KOPT-K1 (cell line): ENCODE results near the gene MED27.
"Not testable (repeated sequence)": the region's sequence is repeated elsewhere in the genome, so short reads cannot be mapped to it uniquely, and the experiment has no call there.

ENCODE experiments used
- H3K27ac ChIP-seq: fragments of 200-600 bp; sonication (generic); 2 replicates; pipeline ENCODE4 v1.5.1; 2016; ENCODE audit warnings: antibody characterized with exemption, mild to moderate bottlenecking, low read depth, low read length; ENCODE audit not compliant: poor library complexity, severe bottlenecking
- H3K36me3 ChIP-seq: fragments of 200-600 bp; sonication (generic); 2 replicates; pipeline ENCODE4 v1.5.1; 2017; ENCODE audit warnings: antibody characterized with exemption, mild to moderate bottlenecking, low read length, moderate library complexity; ENCODE audit not compliant: insufficient read depth
- H3K9me3 ChIP-seq: fragments of 200-600 bp; sonication (generic); 2 replicates; pipeline ENCODE4 v1.5.1; 2017; ENCODE audit warnings: antibody characterized with exemption, low read length, mild to moderate bottlenecking; ENCODE audit not compliant: insufficient read depth, poor library complexity, severe bottlenecking

Gene MED27

GRCh38 chr9:131937451-131937850 is 142.2 kb downstream of the MED27 start:
- Histone ChIP-seq H3K9me3 (no peaks in the 10 kb centered on the region), H3K27ac (no peak overlapping the region), H3K36me3 (no peaks in the 10 kb centered on the region; the same call in 1 of the 2 replicates)

DNA sequence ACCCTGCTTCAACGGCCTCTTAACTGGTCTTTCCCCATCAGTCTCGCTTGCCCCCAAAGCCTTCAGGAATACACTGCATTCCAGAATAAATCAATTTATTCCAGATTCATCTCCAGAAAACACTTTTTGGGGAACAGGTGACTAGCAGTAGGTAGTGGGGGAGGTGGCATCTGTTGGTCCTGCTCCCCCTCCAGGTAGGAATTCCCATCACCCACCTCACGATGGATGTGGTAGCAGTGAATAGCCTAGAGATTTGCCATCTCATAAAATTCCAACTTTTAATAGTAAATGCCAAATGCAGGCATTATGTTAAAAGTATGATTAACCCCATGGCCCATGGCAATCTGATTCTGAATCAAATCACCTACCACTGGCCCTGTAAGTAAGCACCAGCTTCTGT is 142.7 kb downstream of the MED27 start:
- Histone ChIP-seq H3K27ac (no peak overlapping the region), H3K9me3 (no peaks in the 10 kb centered on the region), H3K36me3 (no peaks in the 10 kb centered on the region; the same call in 1 of the 2 replicates)

DNA sequence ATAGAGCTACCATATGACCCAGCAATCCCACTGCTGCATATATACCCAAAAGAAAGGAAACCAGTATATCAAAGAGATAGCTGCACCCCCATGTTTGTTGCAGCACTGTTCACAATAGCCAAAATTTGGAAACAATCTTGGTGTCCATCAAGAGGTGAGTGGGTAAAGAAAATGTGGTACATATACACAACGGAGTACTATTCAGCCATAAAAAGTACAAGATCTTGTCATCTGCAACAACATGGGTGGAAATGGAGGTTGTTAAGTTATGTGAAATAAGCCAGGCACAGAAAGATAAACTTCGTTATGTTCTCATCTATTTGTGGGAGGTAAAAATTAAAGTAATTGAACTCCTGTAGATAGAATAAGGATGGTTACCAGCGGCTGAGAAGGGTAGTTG is 145.0 kb downstream of the MED27 start:
- Histone ChIP-seq H3K9me3 (no peaks in the 10 kb centered on the region), H3K36me3 (no peaks in the 10 kb centered on the region; the same call in 1 of the 2 replicates)

DNA sequence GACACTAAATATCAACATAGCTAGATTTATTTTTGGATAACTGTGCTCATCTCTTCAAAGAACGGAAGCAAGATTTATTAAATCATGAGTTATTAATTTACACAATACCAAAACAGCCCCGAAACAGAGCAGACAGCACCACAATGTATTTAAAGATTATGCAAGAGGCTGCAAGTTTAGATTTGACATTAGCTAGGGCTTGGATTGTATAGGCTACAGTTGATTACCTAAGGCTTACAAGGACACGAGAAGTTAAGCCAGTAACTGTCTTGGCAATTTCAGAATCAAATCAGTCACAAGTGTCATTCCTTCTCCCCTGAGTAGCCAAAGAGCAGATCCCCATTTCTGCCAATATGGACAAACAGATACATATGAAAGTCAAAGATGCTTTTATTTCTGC is 152.6 kb downstream of the MED27 start:
- no peaks in the 10 kb centered on the region for H3K9me3 ChIP-seq
- no peaks in the 10 kb centered on the region for H3K36me3 ChIP-seq
- H3K27ac ChIP-seq: no peak overlapping the region

More for the DNA sequence above, 145.0 kb downstream of the MED27 start:
- H3K27ac ChIP-seq: no peak overlapping the region

DNA sequence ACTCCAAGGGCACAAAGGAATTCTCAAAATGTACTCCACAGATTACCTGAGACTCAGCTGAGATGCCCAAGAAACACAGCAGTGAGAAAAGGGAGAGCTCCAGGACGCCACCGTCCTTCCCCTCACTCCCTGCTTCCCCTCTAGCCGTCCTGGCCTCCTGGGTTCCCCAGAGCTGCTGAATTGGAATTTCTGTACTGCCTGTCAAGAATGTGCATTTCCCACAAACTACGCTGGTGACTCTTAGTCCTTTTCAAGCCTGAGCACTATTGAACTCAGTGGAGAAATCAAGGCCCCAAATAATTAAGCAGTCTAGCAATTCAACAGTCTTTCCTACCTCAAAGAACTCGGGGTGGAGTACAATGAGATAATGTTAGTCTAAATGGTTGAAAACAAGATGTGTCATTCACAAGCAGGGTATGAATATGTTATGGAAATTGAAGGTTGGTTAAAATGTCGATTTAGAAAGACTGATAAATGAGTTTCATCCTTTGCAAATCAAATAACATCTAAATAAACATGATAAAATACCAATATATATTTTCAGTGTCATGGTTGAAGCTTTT is 153.2 kb downstream of the MED27 start:
- no peaks in the 10 kb centered on the region for H3K36me3 ChIP-seq
- H3K27ac ChIP-seq: no peak overlapping the region
- no peaks in the 10 kb centered on the region for H3K9me3 ChIP-seq

DNA sequence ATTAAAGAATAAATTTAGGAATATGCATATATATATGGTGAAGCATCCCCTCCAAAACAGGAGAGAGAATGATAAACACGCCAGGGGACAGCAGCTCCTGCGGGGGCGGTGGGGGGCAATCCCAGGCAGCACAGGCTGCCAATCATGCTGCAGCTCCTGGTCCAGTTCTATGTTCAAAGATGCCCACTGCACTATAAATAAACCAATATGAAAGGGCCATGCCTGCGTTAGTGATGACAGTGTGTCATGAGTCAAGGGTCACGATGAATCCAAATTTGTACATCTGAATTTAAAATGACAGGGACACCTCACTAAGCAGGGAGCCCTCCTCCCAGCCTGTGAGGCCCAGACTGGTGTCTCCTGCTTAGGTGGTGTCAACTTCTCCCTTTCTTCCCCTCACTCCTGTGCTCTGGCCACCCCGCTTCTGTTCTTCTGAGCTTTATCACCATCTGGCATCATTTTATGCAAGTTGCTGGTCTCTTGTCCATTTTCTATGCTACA is 153.9 kb downstream of the MED27 start:
- Histone ChIP-seq H3K9me3 (no peaks in the 10 kb centered on the region), H3K27ac (no peak overlapping the region)

DNA sequence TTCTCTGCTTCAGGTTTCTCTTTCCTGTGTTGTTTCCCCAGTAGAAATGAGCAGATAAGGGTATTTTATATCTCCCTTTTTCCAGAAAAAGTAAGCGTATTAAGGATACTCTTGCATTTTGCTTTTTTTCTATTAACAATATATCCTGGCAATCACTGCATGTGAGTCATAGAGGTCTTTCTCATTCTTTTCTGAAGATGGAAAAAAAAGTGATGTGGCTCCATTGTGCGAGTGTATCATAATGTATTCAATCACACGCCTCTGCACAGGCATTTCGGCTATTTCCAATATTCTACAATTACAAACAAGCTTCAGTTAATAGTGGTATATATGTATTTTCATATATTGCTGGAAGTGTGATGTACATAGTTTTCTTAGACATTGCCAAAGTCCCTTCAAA is 155.9 kb downstream of the MED27 start:
- Histone ChIP-seq H3K27ac (no peak overlapping the region), H3K9me3 (no peaks in the 10 kb centered on the region), H3K36me3 (no peaks in the 10 kb centered on the region)

More for the DNA sequence above, 153.9 kb downstream of the MED27 start:
- H3K36me3 ChIP-seq: no peaks in the 10 kb centered on the region

DNA sequence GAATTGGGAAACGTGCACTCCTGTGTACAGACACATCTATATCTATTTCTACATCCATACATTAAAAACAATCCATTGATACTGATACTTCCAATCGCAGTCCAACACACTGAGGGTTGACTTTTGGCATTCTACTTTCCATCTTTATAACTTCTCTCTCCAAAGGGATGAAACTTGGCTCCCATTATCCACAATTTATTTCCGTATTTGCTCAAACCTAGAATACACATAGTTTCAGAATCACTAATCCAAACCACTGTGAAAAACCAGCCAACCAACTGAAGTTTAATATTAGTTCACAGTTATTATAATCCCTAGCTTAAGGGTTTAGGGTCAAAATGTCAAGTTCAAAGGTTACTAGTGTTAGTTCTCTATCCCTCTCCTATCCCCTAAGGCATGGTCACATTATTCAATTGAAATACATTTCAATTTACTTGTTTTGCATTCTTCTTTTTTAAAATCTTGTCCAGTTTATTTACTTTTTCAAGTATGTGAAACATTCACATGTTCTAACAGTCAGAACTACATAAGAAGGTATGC is 156.5 kb downstream of the MED27 start:
- Histone ChIP-seq H3K27ac (no peak overlapping the region), H3K9me3 (no peaks in the 10 kb centered on the region), H3K36me3 (no peaks in the 10 kb centered on the region)

DNA sequence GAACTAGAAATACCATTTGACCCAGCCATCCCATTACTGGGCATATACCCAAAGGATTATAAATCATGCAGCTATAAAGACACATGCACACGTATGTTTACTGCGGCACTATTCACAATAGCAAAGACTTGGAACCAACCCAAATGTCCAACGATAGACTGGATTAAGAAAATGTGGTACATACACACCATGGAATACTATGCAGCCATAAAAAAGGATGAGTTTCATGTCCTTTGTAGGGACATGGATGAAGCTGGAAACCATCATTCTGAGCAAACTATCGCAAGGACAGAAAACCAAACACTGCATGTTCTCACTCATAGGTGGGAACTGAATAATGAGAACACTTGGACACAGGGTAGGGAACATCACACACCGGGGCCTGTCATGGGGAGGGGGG is 158.0 kb downstream of the MED27 start:
- not testable (repeated sequence) for H3K36me3 ChIP-seq, H3K27ac ChIP-seq, H3K9me3 ChIP-seq

DNA sequence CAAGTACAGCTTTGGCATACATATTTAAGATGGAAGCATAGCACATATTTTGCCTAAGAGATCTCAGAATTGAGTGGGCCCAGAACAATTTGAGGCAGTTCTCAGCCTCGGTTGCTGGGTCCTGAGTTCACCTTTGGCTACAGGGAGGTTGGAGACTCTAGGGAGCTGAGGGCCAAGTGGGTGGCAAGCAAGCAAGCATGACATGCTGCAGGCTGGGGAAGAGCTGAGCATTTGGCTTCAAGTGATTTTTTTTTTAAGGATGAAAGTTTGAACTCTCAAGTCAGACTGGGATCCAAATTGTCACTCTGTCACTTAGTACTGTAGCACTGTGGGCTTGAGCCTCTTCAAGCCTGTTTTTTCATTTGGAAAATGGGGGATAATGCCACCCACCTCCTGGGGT is 160.5 kb downstream of the MED27 start:
- H3K9me3 ChIP-seq: no peaks in the 10 kb centered on the region

GRCh38 chr9:131918481-131918880 is 161.2 kb downstream of the MED27 start:
- H3K36me3 ChIP-seq: no peaks in the 10 kb centered on the region
- no peaks in the 10 kb centered on the region for H3K9me3 ChIP-seq
- no peak overlapping the region for H3K27ac ChIP-seq

More for the DNA sequence above, 160.5 kb downstream of the MED27 start:
- Histone ChIP-seq H3K36me3 (no peaks in the 10 kb centered on the region), H3K27ac (no peak overlapping the region)

DNA sequence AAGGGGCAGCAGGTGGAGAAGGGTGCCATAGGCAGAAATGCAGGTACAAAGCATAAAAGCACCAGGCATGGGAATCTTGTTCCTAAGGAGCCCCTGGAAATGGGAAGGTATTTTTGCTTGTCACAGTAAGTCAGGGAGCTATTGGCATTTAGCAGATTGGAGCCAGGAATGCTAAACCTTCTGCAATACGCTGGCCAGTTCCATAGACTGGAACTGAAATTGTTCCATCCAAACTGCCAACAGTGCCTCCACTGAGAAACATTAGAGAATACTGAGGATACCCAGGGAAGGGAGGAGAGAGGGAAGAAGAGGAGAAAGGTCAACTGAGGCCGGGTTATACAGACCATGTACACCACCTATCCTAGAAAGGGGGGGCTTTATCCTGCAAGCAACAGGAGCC is 162.7 kb downstream of the MED27 start:
- H3K36me3 ChIP-seq: no peaks in the 10 kb centered on the region
- no peak overlapping the region for H3K27ac ChIP-seq
- H3K9me3 ChIP-seq: no peaks in the 10 kb centered on the region

- H3K36me3 ChIP-seq: no peaks in the 10 kb centered on the region
These were observed 164.5 kb downstream of the MED27 start for GRCh38 chr9:131915181-131915580.

DNA sequence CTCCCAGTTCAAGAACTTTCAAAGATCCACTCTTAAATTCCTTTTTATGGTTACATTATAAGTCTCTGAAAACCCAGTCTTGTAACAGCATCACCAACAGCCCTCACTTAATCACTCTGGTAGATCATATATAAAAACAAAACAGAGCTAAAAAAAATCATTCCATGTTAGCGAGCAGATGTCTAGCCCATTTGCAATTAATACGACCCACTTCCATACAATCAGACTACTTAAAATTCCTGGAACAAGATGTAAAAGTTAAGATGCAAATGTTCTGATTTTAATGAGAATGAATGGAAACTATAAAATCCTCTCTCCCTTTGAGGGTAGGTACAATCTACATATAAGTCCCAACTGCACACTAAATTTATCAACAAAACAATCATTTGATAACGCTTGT is 167.0 kb downstream of the MED27 start:
- Histone ChIP-seq H3K9me3 (no peaks in the 10 kb centered on the region), H3K36me3 (no peaks in the 10 kb centered on the region), H3K27ac (no peak overlapping the region)

More at GRCh38 chr9:131915181-131915580, 164.5 kb downstream of the MED27 start:
- Histone ChIP-seq H3K9me3 (no peaks in the 10 kb centered on the region), H3K27ac (no peak overlapping the region)

GRCh38 chr9:131912069-131912468 is 167.6 kb downstream of the MED27 start:
- Histone ChIP-seq H3K36me3 (no peaks in the 10 kb centered on the region), H3K27ac (no peak overlapping the region)

DNA sequence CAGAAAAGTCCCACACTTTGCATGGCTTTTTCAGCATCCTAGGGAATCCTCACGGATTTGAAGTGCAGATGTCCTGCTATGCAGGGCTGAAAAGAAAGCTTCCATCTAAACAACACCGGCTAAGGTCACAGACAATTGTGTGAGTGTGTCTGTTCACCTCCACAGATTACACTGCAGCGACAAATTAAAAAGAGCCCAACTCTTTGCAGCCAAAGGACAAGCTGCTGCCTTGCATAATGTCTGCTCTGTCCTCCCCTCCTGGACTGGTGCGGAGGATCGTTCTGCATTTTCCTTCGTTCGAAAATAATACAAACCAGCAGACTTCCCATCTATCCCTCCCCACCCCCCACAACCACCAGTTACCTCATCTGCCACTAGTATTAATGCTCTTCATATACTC is 169.1 kb downstream of the MED27 start:
- no peak overlapping the region for H3K27ac ChIP-seq
- no peaks in the 10 kb centered on the region for H3K36me3 ChIP-seq

More at GRCh38 chr9:131912069-131912468, 167.6 kb downstream of the MED27 start:
- no peaks in the 10 kb centered on the region for H3K9me3 ChIP-seq

More for the DNA sequence above, 169.1 kb downstream of the MED27 start:
- no peaks in the 10 kb centered on the region for H3K9me3 ChIP-seq
